HFFc6 (cell line): Measurements from ENCODE around the gene OPALIN. TPM values are rescaled to one million over a fixed set of nuclear protein-coding genes. Genes with fewer than 3 reads are reported as not detected.

Source experiments
- DNase-seq: peaks from one replicate; pipeline ENCODE4 v3.0.0-alpha.2; 2018
- H3K27ac Mint-ChIP-seq: 2 replicates; pipeline ENCODE4 v1.8.0; 2020; ENCODE audit warnings: mild to moderate bottlenecking, mixed read lengths
- H3K27me3 Mint-ChIP-seq: 2 replicates; pipeline ENCODE4 v1.8.0; 2021; ENCODE audit warnings: mild to moderate bottlenecking, moderate library complexity, mixed read lengths; ENCODE audit not compliant: insufficient read depth
- H3K36me3 Mint-ChIP-seq: 2 replicates; pipeline ENCODE4 v1.8.0; 2021; ENCODE audit warnings: low read depth, mixed read lengths
- H3K4me1 Mint-ChIP-seq: 2 replicates; pipeline ENCODE4 v1.8.0; 2020; ENCODE audit warnings: low read depth, mixed read lengths
- H3K4me3 Mint-ChIP-seq: 2 replicates; pipeline ENCODE4 v1.8.0; 2020; ENCODE audit warnings: mild to moderate bottlenecking, moderate library complexity, mixed read lengths
- H3K9me3 Mint-ChIP-seq: 2 replicates; pipeline ENCODE4 v1.8.0; 2020; ENCODE audit warnings: mild to moderate bottlenecking, mixed read lengths
- CTCF ChIP-seq: fragments of 200-600 bp; sonication (generic); IDR thresholded peaks from 2 replicates; pipeline ENCODE4 v1.5.0; 2021; ENCODE audit warnings: antibody characterized with exemption, mild to moderate bottlenecking
- long read RNA-seq: library from polyadenylated mRNA; unstranded; transcript quantifications from one replicate; pipeline ENCODE4 v2.0.0, GENCODE V29; 2019
- total RNA-seq, 6 experiments: library from RNA; stranded (reverse); fragmentation: NEBNext Ultra II Directional; extraction: Animal tissue kit (Norgen Biotek cat#: 25700); gene quantifications; 2 replicates in 1 of 6; 3 replicates in 5 of 6; pipeline ENCODE4 v1.2.3, GENCODE V29; 2021

Gene OPALIN
- total RNA-seq = not detected
- long read RNA-seq = 0 reads

DNA sequence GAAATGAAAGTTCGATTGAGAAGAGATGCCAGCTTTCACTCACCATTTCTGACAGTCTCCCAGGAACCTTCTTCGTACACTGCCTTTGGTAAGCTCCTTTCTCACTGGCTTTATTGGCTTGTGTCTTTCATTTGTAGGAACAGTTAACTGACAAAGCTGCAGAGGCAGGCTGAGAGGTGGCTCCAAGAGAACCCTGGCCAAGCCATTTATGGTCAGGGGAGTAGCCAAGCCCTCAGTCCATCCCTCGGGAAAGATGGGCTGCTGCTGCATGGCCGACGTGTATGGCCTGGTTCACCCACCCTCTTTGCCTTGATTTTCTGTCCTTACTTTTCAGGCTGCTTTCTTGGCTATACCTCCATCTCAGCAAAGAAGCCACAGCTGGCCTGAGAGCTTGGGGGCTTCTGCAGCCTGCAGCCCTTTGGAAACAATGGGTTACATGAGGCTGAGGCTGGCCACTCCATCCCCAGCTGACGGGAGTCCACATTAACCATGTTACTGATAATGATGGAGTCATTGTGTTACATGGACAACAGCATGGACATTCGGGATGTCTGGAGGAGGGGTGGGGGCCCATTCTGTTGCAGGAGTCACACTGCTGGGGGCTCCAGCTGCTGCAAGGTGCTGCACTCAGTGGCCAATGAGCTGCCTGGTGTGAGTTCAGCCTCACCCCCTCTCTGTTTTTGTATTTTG is at the start of gene OPALIN:
TSS of gene OPALIN (minus strand) at position 152 of the 690 bp plus-strand sequence. CDS start at position 46, 106 bp downstream.
- Mint-ChIP-seq H3K27me3 (peaks cover 36% of the 10 kb centered on the region), H3K4me3 (no peak within 1 kb of the TSS), H3K9me3 (no peaks in the 10 kb centered on the region), H3K4me1 (no peaks in the 10 kb centered on the region), H3K36me3 (no peaks in the 10 kb centered on the region), H3K27ac (no peak within 1 kb of the TSS)
- no peak for DNase-seq
- no peak for TF ChIP-seq CTCF

DNA sequence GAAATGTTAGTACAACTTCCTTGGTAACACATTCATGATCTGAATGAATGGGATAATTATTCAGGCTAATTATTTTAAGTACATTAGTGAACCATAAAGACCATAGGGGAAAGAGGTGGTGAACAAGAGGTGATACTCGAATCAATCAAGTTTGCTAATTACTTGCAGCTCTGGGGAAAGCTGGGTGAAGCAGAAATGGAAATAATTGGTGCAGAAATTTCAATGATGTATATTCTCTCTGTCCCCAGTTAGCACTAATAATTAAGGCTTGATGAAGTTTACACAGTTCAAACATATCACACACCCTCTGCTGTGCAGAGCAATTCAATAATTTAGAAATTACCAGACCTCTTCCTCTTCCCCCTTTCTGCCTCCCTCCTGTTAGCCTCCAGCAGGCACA is 49.4 kb upstream of the OPALIN start:
- Mint-ChIP-seq H3K27me3 (peaks cover 37% of the 10 kb centered on the region), H3K36me3 (no peaks in the 10 kb centered on the region), H3K4me1 (no peaks in the 10 kb centered on the region), H3K4me3 (no peak overlapping the region), H3K9me3 (no peaks in the 10 kb centered on the region), H3K27ac (no peak overlapping the region)
- no peak for TF ChIP-seq CTCF
- no peak for DNase-seq

GRCh38 chr10:96407560-96408069 is 48.8 kb upstream of the OPALIN start:
- no peaks in the 10 kb centered on the region for H3K9me3 Mint-ChIP-seq
- H3K27ac Mint-ChIP-seq = no peak overlapping the region
- no peaks in the 10 kb centered on the region for H3K4me1 Mint-ChIP-seq
- no peaks in the 10 kb centered on the region for H3K36me3 Mint-ChIP-seq
- no peak for DNase-seq
- no peak overlapping the region for H3K4me3 Mint-ChIP-seq
- no peak for TF ChIP-seq CTCF
- peaks cover 40% of the 10 kb centered on the region for H3K27me3 Mint-ChIP-seq

DNA sequence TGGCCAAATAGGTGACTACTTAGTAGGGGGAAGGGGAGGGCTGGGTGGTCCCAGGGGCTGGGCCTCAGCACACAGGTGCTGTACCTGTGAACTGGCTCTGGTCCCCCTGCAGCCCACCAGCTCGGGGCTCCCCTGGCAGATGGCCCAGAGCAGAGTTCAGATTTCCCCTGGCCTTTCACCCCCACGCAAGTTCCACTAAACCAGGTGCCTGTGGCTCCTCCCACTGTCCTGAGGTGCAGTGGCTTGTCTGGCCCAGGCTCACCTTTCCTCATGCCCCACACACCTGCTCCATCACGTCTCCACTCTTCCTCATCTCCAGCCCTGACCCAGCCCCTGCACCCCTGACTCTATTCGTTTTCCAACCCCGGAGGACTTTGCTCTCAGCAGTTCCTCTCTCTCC is 47.3 kb upstream of the OPALIN start:
- Mint-ChIP-seq H3K4me3 (no peak overlapping the region), H3K27ac (no peak overlapping the region), H3K9me3 (no peaks in the 10 kb centered on the region), H3K36me3 (no peaks in the 10 kb centered on the region), H3K27me3 (peaks cover 46% of the 10 kb centered on the region), H3K4me1 (no peaks in the 10 kb centered on the region)
- TF ChIP-seq CTCF = no peak
- no peak for DNase-seq

DNA sequence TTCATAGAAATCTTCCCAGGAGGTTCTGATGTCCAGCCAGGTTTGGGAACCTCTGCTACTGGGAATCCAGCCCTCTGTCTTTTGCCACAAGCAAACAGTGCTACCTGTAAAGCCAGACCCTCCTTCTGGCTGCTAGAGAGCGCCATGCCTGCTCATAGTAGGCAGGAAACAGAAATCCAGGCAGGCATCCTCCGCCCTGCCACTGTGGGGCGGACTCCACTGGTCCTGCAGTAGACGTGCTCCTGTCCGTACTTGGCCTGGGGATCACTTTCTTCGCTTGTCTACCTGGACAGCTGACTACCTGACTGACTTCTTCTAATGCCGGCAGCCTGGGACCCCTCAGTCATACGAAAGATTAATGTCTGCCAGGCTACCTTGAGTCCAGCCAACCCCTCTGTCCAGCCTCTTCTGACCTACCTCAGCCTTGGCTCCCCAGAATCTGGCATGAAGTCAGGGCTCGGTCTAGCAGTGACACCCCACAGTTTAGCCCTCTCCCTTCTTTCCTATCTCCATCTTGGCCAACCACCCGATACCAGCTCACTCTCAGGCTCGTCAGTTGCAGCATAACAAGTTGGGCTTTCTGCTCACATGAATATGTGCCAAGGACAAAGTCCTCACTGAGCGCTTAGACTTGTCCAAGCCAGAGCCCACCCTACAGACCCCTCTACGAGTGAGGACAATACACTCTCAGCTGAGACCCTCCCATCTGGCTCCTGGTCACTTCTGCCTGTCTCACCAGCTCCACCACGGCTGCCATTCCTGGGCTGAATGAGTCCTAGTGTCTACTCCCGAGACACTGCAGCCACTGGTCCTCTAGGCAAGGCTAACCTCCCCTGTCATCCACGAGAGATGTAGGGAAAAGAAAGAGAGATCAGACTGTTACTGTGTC is 43.9 kb upstream of the OPALIN start:
- no peak overlapping the region for H3K27ac Mint-ChIP-seq

More for the DNA sequence above, 43.9 kb upstream of the OPALIN start:
- Mint-ChIP-seq H3K36me3 (no peaks in the 10 kb centered on the region), H3K9me3 (no peaks in the 10 kb centered on the region), H3K27me3 (peaks cover 52% of the 10 kb centered on the region), H3K4me3 (no peak overlapping the region), H3K4me1 (no peaks in the 10 kb centered on the region)
- no peak for DNase-seq
- no peak for TF ChIP-seq CTCF
